Amniotic epithelial cell (primary cell): Measurements from ENCODE around the gene UNC5C.

Experiments
- DNase-seq: peaks from one replicate; pipeline ENCODE4 v3.0.0-alpha.2; 2010; ENCODE audit warnings: low read depth

Gene UNC5C

GRCh38 chr4:95216636-95217035 lies 332.1 kb downstream of the UNC5C start:
- DNase-seq, result no peak

- DNase-seq, result peak; percentile 16
Measured at GRCh38 chr4:95215991-95216605, 332.7 kb downstream of the UNC5C start.

- no peak for DNase-seq
Measured at GRCh38 chr4:95215043-95215442, 333.7 kb downstream of the UNC5C start.

- DNase-seq, result no peak
Measured at GRCh38 chr4:95214408-95214807, 334.4 kb downstream of the UNC5C start.

- no peak for DNase-seq
Measured at GRCh38 chr4:95213366-95213765, 335.4 kb downstream of the UNC5C start.

- DNase-seq, result no peak
Measured at GRCh38 chr4:95212692-95213091, 336.1 kb downstream of the UNC5C start.

- DNase-seq, result no peak
Measured at GRCh38 chr4:95209927-95210326, 338.8 kb downstream of the UNC5C start.

GRCh38 chr4:95204873-95205272 lies 343.9 kb downstream of the UNC5C start:
- no peak for DNase-seq

GRCh38 chr4:95204267-95204844 lies 344.4 kb downstream of the UNC5C start:
- peak; percentile 11 for DNase-seq

- peak; percentile 27 for DNase-seq
Measured at GRCh38 chr4:95198961-95199360, 349.8 kb downstream of the UNC5C start.

- DNase-seq, result no peak
Measured at GRCh38 chr4:95197353-95197752, 351.4 kb downstream of the UNC5C start.

GRCh38 chr4:95193391-95194224 lies 355.2 kb downstream of the UNC5C start:
- DNase-seq, result no peak

- no peak for DNase-seq
Measured at GRCh38 chr4:95191537-95191936, 357.2 kb downstream of the UNC5C start.

- DNase-seq, result no peak
Measured at GRCh38 chr4:95190751-95191436, 357.9 kb downstream of the UNC5C start.

- DNase-seq, result no peak
Measured at GRCh38 chr4:95188701-95189370, 359.9 kb downstream of the UNC5C start.

GRCh38 chr4:95186666-95187065 lies 362.1 kb downstream of the UNC5C start:
- no peak for DNase-seq

GRCh38 chr4:95183656-95184408 lies 364.9 kb downstream of the UNC5C start:
- DNase-seq, result no peak

GRCh38 chr4:95181996-95182306 lies 366.8 kb downstream of the UNC5C start:
- no peak for DNase-seq

GRCh38 chr4:95181243-95181995 lies 367.4 kb downstream of the UNC5C start:
- DNase-seq, result no peak

- DNase-seq, result no peak
Measured at GRCh38 chr4:95180531-95181242, 368.1 kb downstream of the UNC5C start.
